ENCODE results near the gene ENTPD2. TPM values are rescaled to one million over a fixed set of nuclear protein-coding genes. Genes with fewer than 3 reads are reported as not detected.

ENTPD2 gene
- total RNA-seq, result not detected in 2 replicates

DNA sequence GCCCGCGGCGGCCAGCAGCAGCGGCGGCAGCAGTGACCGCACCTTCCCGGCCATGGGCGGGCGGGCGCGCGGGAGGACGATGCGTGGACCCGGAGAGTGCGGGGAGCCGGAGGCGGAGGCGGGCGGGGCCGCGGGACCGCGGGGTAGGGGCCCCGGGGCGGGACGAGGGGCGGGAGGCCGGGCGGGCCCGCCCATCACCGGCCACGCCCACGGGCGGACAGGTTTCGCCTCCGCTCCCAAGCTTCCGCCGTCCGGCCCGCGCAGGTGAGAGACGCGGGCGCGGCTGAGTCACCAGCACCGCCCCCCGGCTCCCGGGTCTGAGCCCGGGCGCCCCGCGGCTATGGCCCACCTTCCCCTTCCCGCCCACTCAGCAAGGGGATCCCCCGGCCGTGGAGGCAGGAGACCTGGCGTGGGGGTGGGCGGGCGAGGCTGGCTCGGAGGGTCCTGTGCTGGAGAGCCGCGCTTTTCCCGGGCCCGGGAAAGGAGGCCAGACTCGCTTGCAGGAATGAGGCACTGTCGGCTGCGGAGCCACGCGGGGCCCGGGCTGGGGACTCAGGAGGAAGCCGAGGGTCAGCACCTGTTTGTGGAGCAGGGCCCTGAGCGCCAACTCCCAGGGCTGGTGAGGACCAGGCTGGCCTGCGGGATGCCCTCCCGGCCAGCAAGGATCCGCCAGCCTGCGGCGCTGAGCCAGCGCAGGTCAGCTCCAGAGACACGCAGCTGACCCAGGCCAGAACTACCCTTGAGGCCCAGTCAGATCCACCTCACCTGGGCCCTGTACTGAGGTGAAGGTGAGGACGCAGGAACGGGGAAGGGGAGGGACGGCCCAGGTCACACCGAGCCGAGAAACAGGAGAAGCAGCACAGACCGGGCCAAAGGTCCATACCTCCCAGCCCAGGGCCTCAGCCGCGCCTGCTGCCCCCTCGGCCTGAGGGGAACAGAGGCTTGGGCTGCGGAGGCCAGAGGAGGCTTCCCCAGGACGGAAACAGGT, at the start of gene ENTPD2:
Gene ENTPD2, minus strand, starts transcription at position 118 of the 988 bp plus-strand sequence. Its CDS starts 64 bp downstream, at position 54.

DNA sequence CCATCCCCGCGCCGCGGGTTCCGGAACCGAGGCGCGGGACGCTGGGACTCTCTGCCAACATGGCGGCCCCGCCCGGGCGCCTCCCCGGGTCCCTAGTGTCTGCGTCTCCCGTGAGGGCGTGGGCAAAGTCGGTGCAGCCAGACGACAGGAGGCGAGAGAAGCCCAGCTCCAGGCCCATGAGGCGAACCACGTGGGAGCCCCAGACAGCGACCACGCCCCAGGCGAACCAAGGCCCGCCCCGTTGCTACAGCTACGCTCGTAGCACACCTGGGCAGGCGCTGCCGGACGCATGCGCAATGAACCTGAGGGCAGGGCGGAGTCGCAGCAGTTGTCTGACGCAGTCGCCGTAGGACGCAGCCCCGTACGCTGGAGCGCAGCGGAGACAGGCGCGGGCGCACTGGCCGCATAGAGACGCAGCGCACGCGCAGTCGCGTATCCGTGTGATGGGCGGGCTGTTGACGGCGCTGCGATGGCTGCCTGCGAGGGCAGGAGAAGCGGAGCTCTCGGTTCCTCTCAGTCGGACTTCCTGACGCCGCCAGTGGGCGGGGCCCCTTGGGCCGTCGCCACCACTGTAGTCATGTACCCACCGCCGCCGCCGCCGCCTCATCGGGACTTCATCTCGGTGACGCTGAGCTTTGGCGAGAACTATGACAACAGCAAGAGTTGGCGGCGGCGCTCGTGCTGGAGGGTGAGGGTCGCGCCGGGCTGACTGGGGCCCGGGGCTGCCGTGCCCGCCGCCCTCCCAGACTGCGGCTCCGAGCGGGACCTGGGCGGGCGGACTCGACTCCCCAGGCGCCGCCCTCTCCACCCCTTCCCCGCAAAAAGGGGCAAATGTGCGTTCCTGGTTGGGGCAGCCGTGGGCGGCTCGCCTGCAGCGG, 32.9 kb upstream of the ENTPD2 start, which contains the start of gene MAN1B1:
Gene MAN1B1, plus strand, starts transcription at position 455 of the 878 bp plus-strand sequence. Its CDS starts 15 bp downstream, at position 470.

DNA sequence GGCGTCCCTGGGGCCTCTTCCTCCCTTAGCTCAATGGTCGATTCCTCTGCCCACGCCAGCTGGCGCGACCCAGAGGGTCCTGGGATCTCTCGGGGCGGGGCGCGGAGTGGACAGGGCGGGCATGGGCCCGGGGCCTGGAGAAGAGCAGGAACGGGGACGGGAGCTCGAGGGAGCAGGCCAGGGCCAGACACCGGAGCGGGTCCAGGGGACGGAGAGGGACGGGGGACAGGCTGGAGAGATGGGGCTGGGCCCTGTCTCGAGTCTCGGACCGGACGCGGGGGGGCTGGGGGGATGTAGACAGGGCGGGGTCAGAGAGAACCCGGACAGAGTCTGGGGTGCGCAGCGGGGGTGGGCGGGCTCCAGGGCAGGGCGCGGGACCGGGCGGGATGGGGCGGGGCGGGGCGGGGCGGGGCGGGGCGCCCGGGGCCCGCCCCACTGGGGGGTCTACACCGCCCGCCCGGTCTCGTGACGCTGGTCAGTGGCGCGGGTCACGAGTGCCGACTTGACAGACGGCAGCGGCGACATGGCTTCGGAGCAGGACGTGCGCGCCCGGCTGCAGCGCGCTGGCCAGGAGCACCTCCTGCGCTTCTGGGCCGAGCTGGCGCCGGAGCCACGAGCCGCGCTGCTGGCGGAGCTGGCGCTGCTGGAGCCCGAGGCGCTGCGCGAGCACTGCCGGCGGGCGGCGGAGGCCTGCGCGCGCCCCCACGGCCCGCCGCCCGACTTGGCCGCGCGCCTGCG, 23.3 kb upstream of the ENTPD2 start, which contains the start of gene UAP1L1:
Gene UAP1L1, plus strand, starts transcription at position 508 of the 738 bp plus-strand sequence. Its CDS starts 16 bp downstream, at position 524.

DNA sequence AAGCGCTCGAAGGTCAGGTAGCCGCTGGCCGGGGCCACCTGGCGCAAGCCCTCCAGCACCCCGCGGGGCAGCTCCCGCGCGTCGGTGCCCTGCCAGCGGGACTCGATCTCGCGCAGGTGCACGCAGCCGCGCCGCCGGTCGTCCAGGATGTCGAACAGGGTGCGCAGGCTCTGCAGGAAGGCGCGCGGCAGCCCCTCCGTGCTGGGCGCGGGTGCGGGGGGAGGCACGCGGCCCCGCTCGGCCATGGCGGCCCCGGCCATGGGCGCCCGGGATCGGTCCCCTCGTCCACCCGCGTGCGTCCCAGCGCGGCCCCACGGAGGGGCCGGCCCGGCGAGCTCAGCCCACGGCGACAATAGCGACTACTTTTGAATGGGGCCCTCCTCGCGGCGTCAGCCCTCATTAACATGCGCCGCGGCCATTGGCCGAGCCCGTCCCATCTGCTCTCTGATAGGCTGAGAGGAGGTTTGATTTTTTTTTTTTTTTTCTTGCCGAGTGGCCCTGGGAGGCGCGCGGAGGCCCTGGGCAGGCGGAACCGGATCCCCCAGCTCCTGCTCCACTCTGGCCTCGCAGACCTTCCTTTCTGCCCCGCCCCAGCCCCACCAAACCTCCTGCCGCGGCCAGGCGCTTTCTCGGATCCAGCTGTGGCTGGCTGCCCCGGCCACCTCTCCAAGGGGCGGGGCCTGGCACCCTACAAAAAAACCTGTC, 16.5 kb upstream of the ENTPD2 start, which contains the start of gene SAPCD2:
Gene SAPCD2, minus strand, starts transcription at position 357 of the 705 bp plus-strand sequence. Its CDS starts 97 bp downstream, at position 260.

GRCh38 chr9:137046088-137046787, 7.6 kb downstream of the ENTPD2 start, which contains the start of gene NPDC1:
NPDC1 (minus strand) TSS chr9:137046177; CDS start chr9:137045989, 188 bp downstream.

DNA sequence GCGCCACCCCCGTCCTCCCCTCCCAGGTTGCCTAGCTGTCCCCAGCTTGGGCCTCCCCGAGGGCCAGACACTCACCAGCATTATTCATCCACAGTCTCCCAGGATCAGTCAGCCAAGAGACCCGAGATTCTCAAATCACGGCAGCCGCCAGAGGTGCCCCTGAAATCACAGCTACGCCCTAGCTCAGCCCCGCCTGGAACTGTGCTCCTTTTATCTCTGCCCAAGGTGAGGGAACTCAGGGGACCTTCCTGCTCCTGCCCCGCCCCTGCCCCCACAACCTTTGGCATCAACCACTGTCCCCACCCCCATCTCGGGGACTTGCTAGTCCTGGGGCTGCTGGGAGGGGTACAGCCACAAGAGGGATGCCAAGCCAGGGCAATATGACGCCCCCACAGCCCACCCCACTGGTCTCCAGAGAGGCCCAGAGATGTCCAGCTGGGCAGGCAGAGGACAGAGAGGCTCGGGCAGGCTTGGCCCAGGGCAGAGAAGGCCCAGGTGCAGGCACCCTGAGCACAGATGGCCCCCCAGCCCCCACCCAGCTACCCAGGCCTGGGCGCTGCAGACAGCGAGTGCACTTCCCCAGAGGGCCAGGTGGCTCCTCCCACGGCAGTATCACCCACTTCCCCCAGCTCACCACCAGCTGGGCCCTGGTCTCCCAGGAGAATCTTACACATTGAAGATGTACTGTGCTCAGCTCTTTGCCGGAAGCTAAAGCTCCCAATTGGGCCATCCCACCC, 21.8 kb downstream of the ENTPD2 start, which contains the start of gene FUT7:
Gene FUT7, minus strand, starts transcription at position 185 of the 737 bp plus-strand sequence. Its CDS starts 97 bp downstream, at position 88.

GRCh38 chr9:137027369-137028262, 26.2 kb downstream of the ENTPD2 start, which contains the start of gene ABCA2:
ABCA2 (minus strand) TSS chr9:137028237; CDS start chr9:137028140, 97 bp downstream.

Small RNA genes within 50 kb of the gene (small RNA-seq; reads per million reads assigned to genes)
- not detected for gene RF00153

Other genes starting within 250 kb of the ENTPD2 start
- gene RABL6, start 246.1 kb downstream of the ENTPD2 start, total RNA-seq, result 44.5 and 80.5 TPM in 2 replicates
- 0.73 and 0.98 TPM in 2 replicates for gene AJM1, start 211.6 kb downstream of the ENTPD2 start, total RNA-seq
- gene PHPT1, start 204.7 kb downstream of the ENTPD2 start, total RNA-seq, result 44.0 and 77.5 TPM in 2 replicates
- 0.73 and 1.8 TPM in 2 replicates for gene MAMDC4, start 201.7 kb downstream of the ENTPD2 start, total RNA-seq
- gene EDF1, start 187.8 kb downstream of the ENTPD2 start, total RNA-seq, result 107 and 187 TPM in 2 replicates
- 9.2 and 10.8 TPM in 2 replicates for gene TRAF2, start 167.5 kb downstream of the ENTPD2 start, total RNA-seq
- gene FBXW5, start 109.3 kb downstream of the ENTPD2 start, total RNA-seq, result 125 TPM in 2 replicates
- gene C8G, start 108.8 kb downstream of the ENTPD2 start, total RNA-seq, result not detected in 2 replicates
- not detected in 2 replicates for gene LCN12, start 101.8 kb downstream of the ENTPD2 start, total RNA-seq
- 0.59 and 4.8 TPM in 2 replicates for gene PTGDS, start 76.6 kb downstream of the ENTPD2 start, total RNA-seq
- gene LCNL1, start 71.1 kb downstream of the ENTPD2 start, total RNA-seq, result under 0.01 and 0.37 TPM in 2 replicates
- gene PAXX, start 61.6 kb downstream of the ENTPD2 start, total RNA-seq, result 13.9 and 14.3 TPM in 2 replicates
- 0.20 and 0.73 TPM in 2 replicates for gene CLIC3, start 57.5 kb downstream of the ENTPD2 start, total RNA-seq
- gene ABCA2, start 25.8 kb downstream of the ENTPD2 start, total RNA-seq, result 15.4 and 19.5 TPM in 2 replicates
- not detected in 2 replicates for gene FUT7, start 22.0 kb downstream of the ENTPD2 start, total RNA-seq
- 18.8 and 24.3 TPM in 2 replicates for gene NPDC1, start 7.9 kb downstream of the ENTPD2 start, total RNA-seq
- gene SAPCD2, start 16.5 kb upstream of the ENTPD2 start, total RNA-seq, result 6.6 and 8.2 TPM in 2 replicates
- gene UAP1L1, start 23.5 kb upstream of the ENTPD2 start, total RNA-seq, result 12.1 and 18.8 TPM in 2 replicates
- gene MAN1B1, start 32.9 kb upstream of the ENTPD2 start, total RNA-seq, result 45.5 and 52.2 TPM in 2 replicates
- gene DPP7, start 60.7 kb upstream of the ENTPD2 start, total RNA-seq, result 77.2 and 112 TPM in 2 replicates
- not detected in 2 replicates for gene GRIN1, start 85.1 kb upstream of the ENTPD2 start, total RNA-seq
- gene LRRC26, start 116.0 kb upstream of the ENTPD2 start, total RNA-seq, result not detected in 2 replicates
- 0.20 TPM in 1 of 2 replicates, not detected in the other for gene TMEM210, start 118.0 kb upstream of the ENTPD2 start, total RNA-seq
- gene ANAPC2, start 134.5 kb upstream of the ENTPD2 start, total RNA-seq, result 23.5 and 28.7 TPM in 2 replicates
- gene SSNA1, start 134.6 kb upstream of the ENTPD2 start, total RNA-seq, result 56.1 and 64.7 TPM in 2 replicates
- 6.2 and 11.9 TPM in 2 replicates for gene TPRN, start 146.7 kb upstream of the ENTPD2 start, total RNA-seq
- gene TMEM203, start 151.6 kb upstream of the ENTPD2 start, total RNA-seq, result 32.0 and 34.6 TPM in 2 replicates
- gene NDOR1, start 151.6 kb upstream of the ENTPD2 start, total RNA-seq, result 6.2 and 8.4 TPM in 2 replicates
- gene RNF208, start 168.2 kb upstream of the ENTPD2 start, total RNA-seq, result not detected in 2 replicates
- 0.37 and 0.39 TPM in 2 replicates for gene CYSRT1, start 171.1 kb upstream of the ENTPD2 start, total RNA-seq
- gene RNF224, start 173.4 kb upstream of the ENTPD2 start, total RNA-seq, result not detected in 2 replicates
- gene SLC34A3, start 176.8 kb upstream of the ENTPD2 start, total RNA-seq, result not detected in 2 replicates
- gene TUBB4B, start 187.2 kb upstream of the ENTPD2 start, total RNA-seq, result 230 and 358 TPM in 2 replicates
- not detected in 2 replicates for gene STPG3, start 197.2 kb upstream of the ENTPD2 start, total RNA-seq
- gene NELFB, start 201.3 kb upstream of the ENTPD2 start, total RNA-seq, result 50.7 and 70.4 TPM in 2 replicates
- gene TOR4A, start 223.7 kb upstream of the ENTPD2 start, total RNA-seq, result 4.0 and 16.0 TPM in 2 replicates
- gene NRARP, start 248.2 kb upstream of the ENTPD2 start, total RNA-seq, result 0.20 TPM in 1 of 2 replicates, not detected in the other

Data from subcutaneous preadipocyte (primary cell).